ENCODE data around the gene ZSCAN5C.

The ZSCAN5C gene

GRCh38 chr19:56258272-56258671 lies 56.2 kb downstream of the ZSCAN5C start:
- H3K9me3 ChIP-seq (ENCODE audit: control insufficient read depth, insufficient read depth, low read length) = no peaks in the 10 kb centered on the region
- no CpG with 5 or more reads among the region's 12 CpGs for WGBS (ENCODE audit: insufficient coverage, insufficient read length)
- no peak for DNase-seq (ENCODE audit: low read depth, low spot score)
- no peak overlapping the region for H3K27ac ChIP-seq (ENCODE audit: low read length)
- no peaks in the 10 kb centered on the region for H3K27me3 ChIP-seq (ENCODE audit: control insufficient read depth, insufficient read depth, low read length)
- H3K4me3 ChIP-seq (ENCODE audit: low read length) = no peak overlapping the region
- H3K4me1 ChIP-seq (ENCODE audit: control insufficient read depth, insufficient read depth, low read length) = no peaks in the 10 kb centered on the region
- H3K36me3 ChIP-seq (ENCODE audit: control insufficient read depth, insufficient read depth, low read length) = no peaks in the 10 kb centered on the region

All from iPS DF 6.9 (cell line).